Glomerular visceral epithelial cell (primary cell): ENCODE data around the gene SMIM24.
"Not testable (repeated sequence)": the region's sequence is repeated elsewhere in the genome, so short reads cannot be mapped to it uniquely, and the experiment has no call there.

Experiments
- DNase-seq: peaks from one replicate; pipeline ENCODE4 v3.0.0-alpha.2; 2016; ENCODE audit errors: extremely low spot score

SMIM24 gene

DNA sequence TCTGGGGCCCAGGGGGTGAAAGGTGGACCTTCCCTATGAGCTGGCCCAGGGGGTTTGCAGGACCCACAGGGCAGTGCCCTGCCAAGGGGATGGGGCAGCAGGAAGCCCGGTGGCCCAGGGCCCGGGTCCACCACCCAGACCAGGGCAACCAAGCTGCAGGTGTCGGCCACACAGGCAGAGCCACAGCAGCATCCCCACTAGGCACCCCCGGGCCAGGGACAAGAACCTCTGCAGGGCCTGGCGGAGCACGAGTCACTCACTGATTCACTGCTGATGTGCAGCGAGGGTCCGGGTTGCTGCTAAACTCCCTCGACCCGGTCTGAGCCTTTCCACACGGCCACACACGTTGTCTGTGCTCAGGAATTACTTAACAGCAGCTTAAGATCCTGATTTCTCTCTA, 34.6 kb upstream of the SMIM24 start:
- peak; percentile 44 for DNase-seq

GRCh38 chr19:3513229-3514140, 33.2 kb upstream of the SMIM24 start:
- no peak for DNase-seq

- DNase-seq = no peak
Measured at GRCh38 chr19:3512562-3513228, 32.4 kb upstream of the SMIM24 start.

- DNase-seq = no peak
Measured at GRCh38 chr19:3511506-3512251, 31.4 kb upstream of the SMIM24 start.

DNA sequence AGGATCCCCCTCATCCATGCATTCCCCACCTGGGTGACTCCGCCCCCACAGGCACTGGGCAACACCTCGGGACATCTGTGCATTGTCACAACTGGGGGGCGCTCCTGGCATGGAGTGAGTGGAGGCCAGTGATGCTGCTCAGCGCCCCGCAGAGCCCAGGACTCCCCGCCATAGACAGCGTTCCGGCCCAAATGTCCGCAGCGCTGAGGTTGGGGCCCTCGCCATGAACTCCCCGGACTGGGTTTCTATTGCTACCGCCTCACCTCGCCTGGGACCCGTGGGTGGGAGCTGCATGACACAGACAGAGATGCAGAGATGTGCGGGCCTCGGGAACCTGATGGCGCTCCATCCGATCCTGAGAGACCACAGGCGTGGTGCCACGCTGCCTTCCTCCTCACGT, 30.4 kb upstream of the SMIM24 start:
- no peak for DNase-seq

GRCh38 chr19:3509566-3509989, 29.3 kb upstream of the SMIM24 start:
- DNase-seq = peak; percentile 73

DNA sequence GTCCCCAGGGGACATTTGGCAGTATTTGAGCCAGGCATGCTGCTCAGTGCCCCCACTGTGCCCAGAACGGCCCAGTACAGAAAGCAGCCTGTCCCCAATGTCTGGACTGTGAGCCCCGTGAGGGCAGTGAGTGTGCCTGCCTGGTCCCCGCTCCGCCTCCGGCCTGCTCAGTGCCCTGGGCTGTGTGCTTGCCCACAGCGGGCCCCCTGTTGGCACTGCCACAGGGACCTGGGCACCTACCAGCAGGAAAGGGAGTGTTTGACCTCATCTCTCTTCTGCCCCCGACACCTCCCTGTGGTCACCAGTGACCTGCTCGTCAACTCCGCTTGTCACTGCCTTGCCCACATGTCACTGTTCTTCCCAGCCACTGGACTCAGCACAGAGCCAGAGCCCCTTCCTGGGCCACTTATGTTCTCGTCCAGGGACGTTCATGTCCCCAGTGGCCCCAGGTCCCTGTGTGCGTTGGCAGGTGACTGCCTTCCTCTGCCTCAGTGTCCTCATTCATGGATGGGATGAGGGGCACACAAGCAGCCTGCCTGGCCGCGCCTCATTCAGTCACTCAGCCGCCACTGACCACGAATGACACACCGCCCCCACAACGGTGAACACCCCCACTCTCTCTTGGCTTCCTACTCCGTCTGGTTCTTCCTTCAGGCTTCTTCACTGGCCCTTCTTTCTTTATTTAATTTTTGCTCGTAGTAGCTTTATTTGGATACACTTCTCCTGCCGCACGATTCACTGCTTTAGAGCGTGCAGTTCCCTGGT, 28.6 kb upstream of the SMIM24 start:
- DNase-seq = no peak

- not testable (repeated sequence) for DNase-seq
Measured at GRCh38 chr19:3508121-3508661, 27.9 kb upstream of the SMIM24 start.

- peak; percentile 46 for DNase-seq
Measured at GRCh38 chr19:3507371-3508120, 27.2 kb upstream of the SMIM24 start.

- peak; percentile 38 for DNase-seq
Measured at GRCh38 chr19:3506384-3507340, 26.3 kb upstream of the SMIM24 start.

DNA sequence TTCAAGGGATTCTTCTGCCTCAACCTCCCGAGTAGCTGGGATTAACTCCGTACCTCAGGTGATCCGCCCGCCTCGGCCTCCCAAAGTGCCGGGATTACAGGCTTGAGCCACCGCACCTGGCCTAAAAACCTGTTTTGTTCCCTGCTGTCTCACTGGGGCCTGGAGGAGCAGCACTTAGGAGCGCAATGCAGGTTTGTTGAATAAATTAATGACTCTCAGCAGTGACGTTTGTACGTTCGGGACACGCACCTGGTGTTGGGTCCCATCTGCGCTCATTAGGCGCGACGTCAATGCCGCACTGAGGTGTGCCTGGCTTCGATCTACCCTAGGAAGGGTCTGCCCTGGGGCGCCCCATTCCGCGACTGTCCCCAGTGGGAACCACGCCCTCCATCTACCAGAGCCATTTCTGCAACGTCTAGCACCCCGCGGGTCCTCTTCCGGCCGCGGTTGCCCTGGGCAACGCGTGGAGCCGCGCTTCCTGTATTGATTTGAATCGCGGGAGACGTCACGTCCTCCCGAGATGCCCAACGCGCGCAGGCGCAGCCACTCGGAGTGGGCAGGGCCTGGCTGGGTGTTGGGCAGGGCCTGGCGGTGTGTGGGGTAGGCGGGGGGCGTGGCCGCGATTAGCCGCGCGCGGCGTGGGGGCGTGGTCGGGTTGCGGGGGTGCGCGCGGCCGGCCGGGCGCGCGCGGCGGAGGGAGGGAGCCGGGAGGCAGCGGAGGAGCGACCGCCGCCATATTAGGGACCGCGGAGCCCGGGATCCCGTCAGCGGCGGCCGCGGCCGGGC, 25.5 kb upstream of the SMIM24 start, which contains the start of gene FZR1:
Gene FZR1, plus strand, starts transcription at position 714 of the 786 bp plus-strand sequence. CDS start 16,679 bp downstream, outside the sequence.
- peak; percentile 100 for DNase-seq

DNA sequence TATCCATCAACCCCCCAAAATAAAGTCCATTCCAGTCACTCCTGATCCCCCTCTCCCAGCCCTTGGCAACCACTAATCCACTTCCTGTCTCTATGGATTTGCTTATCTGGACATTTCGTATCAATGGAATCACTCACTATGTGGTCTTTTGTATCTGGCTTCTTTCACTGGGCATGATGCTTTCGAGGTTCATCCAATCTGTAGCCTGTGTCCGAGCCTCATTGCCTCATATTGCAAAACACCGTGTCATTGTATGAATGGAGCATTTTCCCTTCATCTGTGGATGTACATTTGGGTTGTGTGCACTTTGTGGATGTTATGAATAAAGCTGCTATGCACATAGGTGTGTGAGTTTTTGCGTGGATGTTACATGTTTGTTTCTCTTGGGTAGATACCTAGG, 24.4 kb upstream of the SMIM24 start:
- no peak for DNase-seq

DNA sequence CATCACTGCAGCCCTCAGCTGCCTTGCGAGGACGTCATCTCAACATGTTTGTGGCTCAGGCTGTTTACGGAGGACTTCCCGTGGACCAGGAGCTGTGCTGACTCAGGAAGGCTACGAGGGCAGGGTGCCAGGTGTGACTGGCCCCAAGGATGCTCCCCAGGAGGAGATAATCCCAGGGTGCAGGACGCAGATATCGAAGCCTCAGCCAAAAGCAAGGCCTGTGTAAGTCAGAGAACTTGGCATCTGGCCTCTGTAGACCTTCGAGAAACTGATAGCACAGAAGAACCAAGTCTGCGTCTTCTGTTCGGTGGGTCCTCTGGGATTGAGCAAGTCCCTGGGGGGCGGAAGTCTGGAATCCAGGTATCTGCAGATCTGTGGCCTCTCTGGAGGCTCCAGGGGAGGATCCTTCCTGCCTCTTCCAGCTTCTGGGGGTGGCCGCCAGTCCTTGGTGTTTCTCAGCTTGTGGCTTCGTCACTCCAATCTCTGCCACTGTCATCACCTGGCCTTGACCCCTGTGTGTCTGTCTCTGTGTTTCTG, 22.8 kb upstream of the SMIM24 start:
- DNase-seq = no peak

- no peak for DNase-seq
Measured at GRCh38 chr19:3501780-3502179, 21.5 kb upstream of the SMIM24 start.

GRCh38 chr19:3500429-3501101, 20.2 kb upstream of the SMIM24 start, which contains the start of gene DOHH:
Gene DOHH (minus strand): TSS chr19:3500674. CDS start chr19:3496814, 3,860 bp downstream.
- peak; percentile 97 for DNase-seq

GRCh38 chr19:3499738-3500428, 19.6 kb upstream of the SMIM24 start:
- no peak for DNase-seq
